ENCODE results near the gene TAF1B.

The TAF1B gene

DNA sequence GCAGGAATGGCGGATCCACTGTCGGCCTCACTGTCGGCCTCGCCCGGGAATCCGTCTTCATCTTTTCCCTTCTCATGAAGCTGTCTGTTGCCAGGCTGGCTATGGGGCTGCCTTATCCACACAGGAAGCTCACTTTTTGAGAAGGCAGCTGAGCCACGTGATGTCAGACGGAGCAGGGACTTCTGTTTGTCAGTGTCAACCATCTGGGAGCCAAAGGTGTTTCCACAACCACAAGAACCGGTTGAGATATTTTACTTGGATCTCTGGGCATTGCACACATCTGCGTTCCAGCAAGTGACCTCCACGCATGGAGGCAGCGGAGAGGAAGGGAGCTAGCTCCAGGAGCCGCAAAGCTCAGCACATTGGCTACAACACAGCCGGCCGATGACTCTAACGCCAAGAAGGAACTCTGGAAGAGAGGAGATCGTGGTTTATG, 27.4 kb upstream of the TAF1B start:
- Histone ChIP-seq H3K27me3 (replicated peaks; ENCODE audit: control insufficient read depth, insufficient read depth, low read length, poor library complexity, severe bottlenecking) (no peaks in the 10 kb centered on the region), H3K4me1 (ENCODE audit: control insufficient read depth, insufficient read depth, low read length, poor library complexity, severe bottlenecking) (peaks cover 6% of the 10 kb centered on the region)
- no peak for DNase-seq

DNA sequence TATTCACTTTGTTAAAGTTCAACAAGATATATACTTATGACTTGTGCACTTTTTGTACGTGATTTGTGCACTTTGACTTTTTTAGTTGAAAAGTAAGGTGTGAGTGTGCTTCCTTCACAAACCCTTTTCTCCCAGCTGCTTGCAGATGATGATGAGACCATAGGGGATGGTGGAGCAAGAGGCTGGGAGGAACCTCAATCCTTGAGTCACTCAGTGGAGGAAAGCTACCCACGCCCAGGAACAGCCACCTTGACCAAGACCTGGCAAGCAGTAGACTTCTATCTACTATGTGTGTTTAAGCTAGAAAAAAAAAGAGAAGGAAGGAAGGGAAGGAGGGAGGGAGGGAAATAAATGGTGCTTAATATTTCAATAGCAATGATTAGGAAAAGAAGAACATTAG, 25.2 kb upstream of the TAF1B start:
- DNase-seq, result no peak
- Histone ChIP-seq H3K27me3 (replicated peaks; ENCODE audit: control insufficient read depth, insufficient read depth, low read length, poor library complexity, severe bottlenecking) (no peaks in the 10 kb centered on the region), H3K4me3 (ENCODE audit: insufficient read depth, low read depth, low read length, poor library complexity, severe bottlenecking) (no peak overlapping the region), H3K4me1 (ENCODE audit: control insufficient read depth, insufficient read depth, low read length, poor library complexity, severe bottlenecking) (peaks cover 6% of the 10 kb centered on the region), H3K27ac (ENCODE audit: insufficient read depth, low read length, poor library complexity, severe bottlenecking) (no peak overlapping the region), H3K9me3 (ENCODE audit: control insufficient read depth, low read length) (no peaks in the 10 kb centered on the region), H3K36me3 (ENCODE audit: control insufficient read depth, insufficient read depth, low read length) (no peaks in the 10 kb centered on the region)

More for the DNA sequence above, 27.4 kb upstream of the TAF1B start:
- H3K27ac ChIP-seq (ENCODE audit: insufficient read depth, low read length, poor library complexity, severe bottlenecking), result no peak overlapping the region
- no peaks in the 10 kb centered on the region for H3K36me3 ChIP-seq (ENCODE audit: control insufficient read depth, insufficient read depth, low read length)
- no peak overlapping the region for H3K4me3 ChIP-seq (ENCODE audit: insufficient read depth, low read depth, low read length, poor library complexity, severe bottlenecking)
- no peaks in the 10 kb centered on the region for H3K9me3 ChIP-seq (ENCODE audit: control insufficient read depth, low read length)

DNA sequence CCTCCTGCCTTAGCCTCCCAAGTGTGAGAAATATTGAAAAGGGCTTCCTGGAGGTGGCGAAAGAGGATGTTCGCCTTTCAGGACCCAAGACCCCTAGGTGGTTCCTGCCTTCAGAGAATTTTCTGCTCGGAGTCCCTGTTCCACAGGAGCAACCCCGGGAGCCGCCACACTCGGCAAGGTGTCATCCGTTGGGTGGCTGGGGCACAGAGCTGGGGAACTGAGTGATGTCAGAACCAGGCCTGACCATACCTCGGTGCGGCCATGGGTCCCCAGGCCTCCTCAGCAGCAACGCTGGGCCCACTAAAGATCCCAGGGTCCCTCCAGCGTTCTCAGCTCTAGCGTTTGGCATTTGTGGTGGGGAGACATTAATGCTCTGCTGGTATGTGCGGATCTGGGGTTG, 23.7 kb upstream of the TAF1B start:
- H3K4me1 ChIP-seq (ENCODE audit: control insufficient read depth, insufficient read depth, low read length, poor library complexity, severe bottlenecking), result no peaks in the 10 kb centered on the region
- no peaks in the 10 kb centered on the region for H3K27me3 ChIP-seq (replicated peaks; ENCODE audit: control insufficient read depth, insufficient read depth, low read length, poor library complexity, severe bottlenecking)
- H3K4me3 ChIP-seq (ENCODE audit: insufficient read depth, low read depth, low read length, poor library complexity, severe bottlenecking), result no peak overlapping the region
- no peaks in the 10 kb centered on the region for H3K9me3 ChIP-seq (ENCODE audit: control insufficient read depth, low read length)
- H3K36me3 ChIP-seq (ENCODE audit: control insufficient read depth, insufficient read depth, low read length), result no peaks in the 10 kb centered on the region
- DNase-seq, result no peak
- H3K27ac ChIP-seq (ENCODE audit: insufficient read depth, low read length, poor library complexity, severe bottlenecking), result no peak overlapping the region

DNA sequence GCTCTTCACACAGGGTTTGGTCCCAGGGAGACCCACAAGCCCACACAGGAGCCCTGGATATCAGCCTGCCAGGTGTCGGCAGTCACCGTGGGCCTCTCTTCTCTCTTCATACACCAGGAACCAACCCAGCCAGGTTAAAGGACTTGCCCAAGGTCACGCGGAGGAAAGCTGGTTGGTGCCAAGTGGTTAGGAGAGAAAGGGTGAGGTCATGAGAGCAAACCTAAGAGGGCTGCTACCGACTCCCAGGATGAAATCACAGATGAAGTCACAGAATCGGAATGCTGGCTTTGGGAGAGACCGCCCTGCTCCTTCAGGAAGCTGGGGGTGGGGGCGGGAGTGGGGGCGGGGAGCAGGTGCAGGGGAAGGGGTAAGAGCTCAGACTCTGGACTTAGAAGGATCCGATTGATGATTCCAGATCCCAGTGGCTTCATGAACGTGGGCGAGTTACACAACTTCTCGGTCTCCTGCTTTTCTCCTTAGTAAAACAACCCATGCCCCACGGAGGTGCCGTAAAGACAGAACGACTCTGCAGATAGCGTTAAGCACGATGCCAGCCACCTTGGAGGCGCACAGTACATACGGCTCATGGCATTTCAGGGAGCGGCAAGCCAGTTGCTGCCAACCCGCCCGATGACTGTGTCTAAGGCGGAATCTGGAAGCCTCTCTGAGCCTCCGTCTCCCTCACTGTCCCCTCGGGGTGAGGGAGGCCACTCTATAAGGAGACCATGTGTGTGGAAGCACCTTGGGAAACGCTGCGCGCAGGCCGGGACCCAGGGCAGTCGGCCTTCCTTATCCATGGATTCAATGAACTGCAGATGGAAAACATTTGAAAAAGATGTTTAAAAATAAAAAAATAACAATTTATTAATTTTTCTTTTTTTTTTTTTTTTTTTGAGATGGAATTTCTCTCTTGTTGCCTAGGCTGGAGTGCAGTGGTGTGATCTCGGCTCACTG, 23.0 kb upstream of the TAF1B start:
- Histone ChIP-seq H3K27me3 (replicated peaks; ENCODE audit: control insufficient read depth, insufficient read depth, low read length, poor library complexity, severe bottlenecking) (no peaks in the 10 kb centered on the region), H3K36me3 (ENCODE audit: control insufficient read depth, insufficient read depth, low read length) (no peaks in the 10 kb centered on the region), H3K4me3 (ENCODE audit: insufficient read depth, low read depth, low read length, poor library complexity, severe bottlenecking) (no peak overlapping the region), H3K4me1 (ENCODE audit: control insufficient read depth, insufficient read depth, low read length, poor library complexity, severe bottlenecking) (no peaks in the 10 kb centered on the region), H3K27ac (ENCODE audit: insufficient read depth, low read length, poor library complexity, severe bottlenecking) (no peak overlapping the region), H3K9me3 (ENCODE audit: control insufficient read depth, low read length) (no peaks in the 10 kb centered on the region)
- DNase-seq, result no peak

DNA sequence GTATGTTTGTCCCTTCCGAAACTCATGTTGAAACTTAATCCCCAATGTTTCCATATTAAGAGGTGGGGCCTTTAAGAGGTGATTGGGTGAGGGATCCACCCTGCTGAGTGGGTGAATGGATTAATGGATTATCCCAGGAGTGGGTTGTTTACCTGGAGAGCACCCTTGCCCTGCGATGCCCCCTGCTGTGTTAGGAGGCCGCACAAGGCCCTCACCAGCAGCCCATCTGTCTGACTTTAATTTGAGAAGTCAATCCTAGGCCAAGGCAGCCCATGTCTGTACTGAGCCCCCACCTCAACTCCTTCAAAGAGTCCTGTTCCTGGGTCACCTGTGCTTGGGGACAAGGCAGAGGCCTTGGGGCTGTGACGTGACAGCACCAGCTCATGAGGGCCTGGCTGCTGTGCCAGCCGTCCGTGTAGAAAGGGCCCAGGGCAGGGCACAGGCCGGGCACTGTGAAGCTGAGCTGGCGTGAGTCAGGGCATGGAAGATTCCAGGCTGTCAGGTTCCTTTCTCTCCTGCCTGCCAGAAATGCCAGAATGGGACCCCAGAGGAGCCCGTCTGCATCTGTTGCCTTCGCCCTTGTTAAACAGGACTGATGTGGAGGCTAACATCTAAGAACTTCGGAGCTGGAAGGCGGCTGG, 21.3 kb upstream of the TAF1B start:
- Histone ChIP-seq H3K4me3 (ENCODE audit: insufficient read depth, low read depth, low read length, poor library complexity, severe bottlenecking) (no peak overlapping the region), H3K27me3 (replicated peaks; ENCODE audit: control insufficient read depth, insufficient read depth, low read length, poor library complexity, severe bottlenecking) (no peaks in the 10 kb centered on the region), H3K4me1 (ENCODE audit: control insufficient read depth, insufficient read depth, low read length, poor library complexity, severe bottlenecking) (no peaks in the 10 kb centered on the region), H3K27ac (ENCODE audit: insufficient read depth, low read length, poor library complexity, severe bottlenecking) (no peak overlapping the region), H3K36me3 (ENCODE audit: control insufficient read depth, insufficient read depth, low read length) (no peaks in the 10 kb centered on the region), H3K9me3 (ENCODE audit: control insufficient read depth, low read length) (no peaks in the 10 kb centered on the region)
- no peak for DNase-seq

DNA sequence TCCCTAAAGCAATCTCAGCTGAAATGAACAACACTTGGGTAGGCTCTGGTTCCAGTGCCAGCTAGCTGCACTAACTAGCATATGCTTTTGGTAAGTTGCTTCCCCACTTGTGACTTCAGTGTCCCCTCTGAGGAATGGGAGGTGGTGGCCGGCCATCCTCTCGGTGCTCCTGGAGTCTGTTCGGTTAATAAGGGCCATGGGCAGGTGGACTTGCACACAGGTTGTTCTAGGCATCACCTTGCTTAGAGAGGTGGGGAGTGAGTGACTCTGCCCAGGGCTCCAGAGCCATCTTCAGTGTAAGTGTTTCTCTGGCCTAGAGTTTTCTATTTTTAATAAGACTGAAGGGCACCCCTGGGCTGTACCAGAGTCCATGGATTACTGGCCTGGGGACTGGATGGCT, 18.8 kb upstream of the TAF1B start:
- Histone ChIP-seq H3K36me3 (ENCODE audit: control insufficient read depth, insufficient read depth, low read length) (no peaks in the 10 kb centered on the region), H3K27me3 (replicated peaks; ENCODE audit: control insufficient read depth, insufficient read depth, low read length, poor library complexity, severe bottlenecking) (no peaks in the 10 kb centered on the region), H3K4me3 (ENCODE audit: insufficient read depth, low read depth, low read length, poor library complexity, severe bottlenecking) (no peak overlapping the region), H3K4me1 (ENCODE audit: control insufficient read depth, insufficient read depth, low read length, poor library complexity, severe bottlenecking) (no peaks in the 10 kb centered on the region), H3K9me3 (ENCODE audit: control insufficient read depth, low read length) (no peaks in the 10 kb centered on the region), H3K27ac (ENCODE audit: insufficient read depth, low read length, poor library complexity, severe bottlenecking) (no peak overlapping the region)
- no peak for DNase-seq

DNA sequence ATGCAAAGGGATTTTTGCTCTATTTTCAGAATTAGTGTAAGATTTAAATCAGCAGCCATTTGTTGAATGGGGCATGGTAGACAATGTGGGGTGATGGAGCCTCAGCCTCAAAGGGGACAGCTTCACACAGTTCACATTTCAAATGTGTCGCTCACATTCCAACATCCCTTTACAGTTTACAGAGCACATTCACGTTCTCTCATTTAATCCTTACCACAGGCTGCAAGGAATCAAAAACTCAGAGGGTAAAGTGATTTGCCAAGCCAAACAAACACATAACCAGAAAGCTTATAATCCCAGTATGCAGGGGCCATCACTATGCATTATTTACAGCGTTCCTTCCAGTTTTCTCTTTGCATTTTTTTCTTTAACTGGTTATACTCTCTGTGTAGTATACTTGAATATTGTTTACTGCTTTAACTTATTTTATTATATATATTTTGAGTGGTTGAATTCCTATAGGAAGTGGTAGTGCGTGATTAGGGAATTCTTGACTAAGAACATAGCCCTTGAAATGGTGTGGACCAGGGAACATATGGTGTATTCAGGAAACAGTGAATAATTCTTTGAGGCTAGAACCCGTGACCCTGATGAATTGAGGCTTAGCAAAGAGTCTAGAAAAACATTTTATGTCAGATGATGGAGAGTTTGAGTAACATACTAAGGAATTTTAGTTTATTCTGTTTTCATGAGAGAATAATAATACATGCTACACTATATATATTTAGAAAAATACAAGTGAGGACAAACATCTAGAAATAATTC, 18.1 kb upstream of the TAF1B start:
- Histone ChIP-seq H3K36me3 (ENCODE audit: control insufficient read depth, insufficient read depth, low read length) (no peaks in the 10 kb centered on the region), H3K4me1 (ENCODE audit: control insufficient read depth, insufficient read depth, low read length, poor library complexity, severe bottlenecking) (no peaks in the 10 kb centered on the region), H3K9me3 (ENCODE audit: control insufficient read depth, low read length) (no peaks in the 10 kb centered on the region), H3K27ac (ENCODE audit: insufficient read depth, low read length, poor library complexity, severe bottlenecking) (no peak overlapping the region), H3K27me3 (replicated peaks; ENCODE audit: control insufficient read depth, insufficient read depth, low read length, poor library complexity, severe bottlenecking) (no peaks in the 10 kb centered on the region), H3K4me3 (ENCODE audit: insufficient read depth, low read depth, low read length, poor library complexity, severe bottlenecking) (no peak overlapping the region)
- no peak for DNase-seq

DNA sequence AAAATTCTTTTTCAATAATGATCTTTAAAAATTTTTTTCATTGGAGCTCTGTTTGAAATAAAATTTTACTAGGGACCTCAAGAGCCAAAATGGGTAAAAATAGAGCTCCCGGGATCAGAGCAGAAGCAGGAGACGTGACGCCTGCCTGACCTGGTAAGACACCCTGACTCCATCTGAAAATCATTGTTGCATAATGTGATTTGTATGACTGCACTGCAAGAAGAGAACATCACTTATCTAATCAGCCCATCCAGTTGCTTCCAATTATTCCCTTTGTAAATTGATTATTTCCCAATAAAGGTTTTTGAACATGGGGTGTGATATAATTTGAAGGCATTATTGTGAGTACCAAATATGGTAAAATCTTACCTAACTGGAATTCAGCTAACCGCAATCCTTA, 17.1 kb upstream of the TAF1B start:
- no peaks in the 10 kb centered on the region for H3K27me3 ChIP-seq (replicated peaks; ENCODE audit: control insufficient read depth, insufficient read depth, low read length, poor library complexity, severe bottlenecking)
- no peaks in the 10 kb centered on the region for H3K9me3 ChIP-seq (ENCODE audit: control insufficient read depth, low read length)
- DNase-seq, result no peak
- no peaks in the 10 kb centered on the region for H3K4me1 ChIP-seq (ENCODE audit: control insufficient read depth, insufficient read depth, low read length, poor library complexity, severe bottlenecking)
- no peaks in the 10 kb centered on the region for H3K36me3 ChIP-seq (ENCODE audit: control insufficient read depth, insufficient read depth, low read length)
- no peak overlapping the region for H3K27ac ChIP-seq (ENCODE audit: insufficient read depth, low read length, poor library complexity, severe bottlenecking)
- no peak overlapping the region for H3K4me3 ChIP-seq (ENCODE audit: insufficient read depth, low read depth, low read length, poor library complexity, severe bottlenecking)

DNA sequence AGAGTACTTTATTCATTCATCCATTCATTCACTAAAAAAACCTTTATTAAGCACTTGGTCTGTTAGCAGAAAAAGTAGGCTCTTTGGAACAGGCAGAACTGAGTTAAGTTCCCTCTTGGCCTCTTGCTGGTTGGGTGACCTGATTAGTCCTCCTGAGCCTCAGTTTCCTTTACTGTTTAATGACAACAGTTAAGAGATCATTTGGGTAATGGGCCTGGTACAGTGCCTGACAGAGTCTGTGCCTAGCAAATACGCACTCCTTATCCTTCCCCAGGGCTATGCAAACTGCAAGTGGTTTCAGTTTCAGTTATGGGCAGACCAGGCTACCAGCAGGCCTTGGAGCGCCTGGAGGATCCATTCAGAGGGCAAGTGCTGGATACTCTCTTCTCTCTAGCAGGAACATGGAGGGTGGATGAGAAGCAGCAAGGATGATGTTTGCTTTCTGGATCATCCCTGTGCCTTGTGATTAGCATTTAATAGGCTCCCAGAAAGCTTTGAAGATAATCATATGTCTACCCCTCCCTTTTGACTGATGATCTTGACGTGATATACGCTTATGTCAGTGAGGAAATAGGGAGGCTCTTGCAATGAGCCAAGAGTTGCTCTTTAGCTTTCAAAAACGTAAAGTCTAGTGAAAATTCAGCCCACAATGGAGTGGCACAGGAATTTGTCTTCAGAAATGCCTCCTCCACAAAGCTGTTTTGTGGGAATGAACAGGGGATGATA, 12.4 kb upstream of the TAF1B start:
- DNase-seq, result no peak
- Histone ChIP-seq H3K9me3 (ENCODE audit: control insufficient read depth, low read length) (no peaks in the 10 kb centered on the region), H3K4me1 (ENCODE audit: control insufficient read depth, insufficient read depth, low read length, poor library complexity, severe bottlenecking) (no peaks in the 10 kb centered on the region), H3K4me3 (ENCODE audit: insufficient read depth, low read depth, low read length, poor library complexity, severe bottlenecking) (no peak overlapping the region), H3K27ac (ENCODE audit: insufficient read depth, low read length, poor library complexity, severe bottlenecking) (no peak overlapping the region), H3K36me3 (ENCODE audit: control insufficient read depth, insufficient read depth, low read length) (no peaks in the 10 kb centered on the region), H3K27me3 (replicated peaks; ENCODE audit: control insufficient read depth, insufficient read depth, low read length, poor library complexity, severe bottlenecking) (no peaks in the 10 kb centered on the region)
